Right lobe of liver (tissue), 4 donors: ENCODE results near the gene ZNF587.

Experiments used
- CTCF ChIP-seq, 4 donors: fragments of 200-600 bp in 3 of 4; fragments of 450-650 bp in 1 of 4; IDR thresholded peaks; one replicate each; pipeline versions ENCODE4 v1.5.1 to v1.8.0; 2016 to 2022; ENCODE audit warnings: antibody characterized with exemption in 4 of 4, mild to moderate bottlenecking in 2 of 4
- POLR2A ChIP-seq: fragments of 450-650 bp; IDR thresholded peaks from one replicate; pipeline ENCODE4 v1.6.1; 2017; ENCODE audit warnings: antibody characterized with exemption, mild to moderate bottlenecking
- donor health status: DM: no; HTN: no; CAD: no.
- donor health status: DM: no; HTN: no; CAD: no.
- donor health status: DM: no; HTN: yes; CAD: no.

GRCh38 chr19:57813919-57814504 lies 35.6 kb upstream of the ZNF587 start:
- TF ChIP-seq CTCF (IDR thresholded peaks at IDR 0.05), result no peak
- TF ChIP-seq POLR2A, result no peak
